ENCODE data around the gene TSC2.
"Not testable (repeated sequence)": the region's sequence is repeated elsewhere in the genome, so short reads cannot be mapped to it uniquely, and the experiment has no call there.

DNA sequence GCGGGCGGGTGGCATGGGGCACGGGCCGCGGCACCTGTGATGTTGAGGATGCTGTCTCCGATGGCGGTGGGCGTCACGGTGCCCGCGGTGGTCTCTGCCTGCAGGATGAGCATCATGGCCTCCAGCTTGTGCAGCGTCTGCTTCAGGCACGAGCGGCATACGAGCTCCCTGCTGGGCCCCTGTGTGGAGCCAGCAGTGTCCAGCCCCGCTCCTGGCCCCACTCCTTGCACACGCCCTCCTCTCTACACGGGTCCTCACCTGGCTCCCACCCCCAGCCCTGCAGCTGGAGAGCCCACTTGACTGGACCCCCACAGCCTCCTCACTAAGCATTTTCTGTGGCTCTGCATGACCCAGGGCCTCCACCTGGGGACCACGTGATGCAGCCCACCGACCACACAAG is 56.7 kb downstream of the TSC2 start:
- TF ChIP-seq, protein P1, sequence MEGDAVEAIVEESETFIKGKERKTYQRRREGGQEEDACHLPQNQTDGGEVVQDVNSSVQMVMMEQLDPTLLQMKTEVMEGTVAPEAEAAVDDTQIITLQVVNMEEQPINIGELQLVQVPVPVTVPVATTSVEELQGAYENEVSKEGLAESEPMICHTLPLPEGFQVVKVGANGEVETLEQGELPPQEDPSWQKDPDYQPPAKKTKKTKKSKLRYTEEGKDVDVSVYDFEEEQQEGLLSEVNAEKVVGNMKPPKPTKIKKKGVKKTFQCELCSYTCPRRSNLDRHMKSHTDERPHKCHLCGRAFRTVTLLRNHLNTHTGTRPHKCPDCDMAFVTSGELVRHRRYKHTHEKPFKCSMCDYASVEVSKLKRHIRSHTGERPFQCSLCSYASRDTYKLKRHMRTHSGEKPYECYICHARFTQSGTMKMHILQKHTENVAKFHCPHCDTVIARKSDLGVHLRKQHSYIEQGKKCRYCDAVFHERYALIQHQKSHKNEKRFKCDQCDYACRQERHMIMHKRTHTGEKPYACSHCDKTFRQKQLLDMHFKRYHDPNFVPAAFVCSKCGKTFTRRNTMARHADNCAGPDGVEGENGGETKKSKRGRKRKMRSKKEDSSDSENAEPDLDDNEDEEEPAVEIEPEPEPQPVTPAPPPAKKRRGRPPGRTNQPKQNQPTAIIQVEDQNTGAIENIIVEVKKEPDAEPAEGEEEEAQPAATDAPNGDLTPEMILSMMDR (IDR thresholded peaks at IDR 0.05; ENCODE audit: poor library complexity) = not testable (repeated sequence)
- TF ChIP-seq EZH2phosphoT487 (IDR thresholded peaks at IDR 0.05; ENCODE audit: low read depth, severe bottlenecking, unreplicated experiment) = not testable (repeated sequence)

All from hepatocyte (in vitro differentiated cells).